NB4 (cell line): Measurements from ENCODE around the gene KCNQ4.
A peak's percentile ranks its signal among the peaks of the same experiment; 100 is the strongest.

Experiments
- DNase-seq: peaks from one replicate; pipeline ENCODE4 v3.0.0; 2010; ENCODE audit warnings: low read depth
- H3K4me3 ChIP-seq: one replicate; pipeline ENCODE4 v1.5.1; 2011; ENCODE audit warnings: mild to moderate bottlenecking, low read depth, low read length, moderate library complexity
- CTCF ChIP-seq: IDR thresholded peaks from one replicate; pipeline ENCODE4 v1.5.1; 2012; ENCODE audit warnings: low read depth, low read length
- MAX ChIP-seq: IDR thresholded peaks from 2 replicates; pipeline ENCODE4 v1.6.1; 2011; ENCODE audit warnings: low read depth, low read length
- MYC ChIP-seq: IDR thresholded peaks from 2 replicates; pipeline ENCODE4 v1.6.1; 2011; ENCODE audit warnings: low read depth, low read length
- POLR2A ChIP-seq: IDR thresholded peaks from 2 replicates; pipeline ENCODE4 v1.6.1; 2011; ENCODE audit warnings: mild to moderate bottlenecking; ENCODE audit not compliant: insufficient read length; ENCODE audit errors: extremely low read depth

Gene KCNQ4

GRCh38 chr1:40822890-40823289, 39.3 kb downstream of the KCNQ4 start:
- TF ChIP-seq MYC (no peak), POLR2A (no peak), MAX (no peak), CTCF (no peak)
- H3K4me3 ChIP-seq, result no peak overlapping the region
- no peak for DNase-seq

- no peak for TF ChIP-seq MYC
- DNase-seq, result no peak
- H3K4me3 ChIP-seq, result no peak overlapping the region
These were observed 39.8 kb downstream of the KCNQ4 start for GRCh38 chr1:40823345-40823744.

GRCh38 chr1:40823983-40824382, 40.4 kb downstream of the KCNQ4 start:
- no peak overlapping the region for H3K4me3 ChIP-seq
- TF ChIP-seq MYC (no peak), MAX (no peak), POLR2A (no peak), CTCF (no peak)
- DNase-seq, result no peak

GRCh38 chr1:40824591-40825434, 41.2 kb downstream of the KCNQ4 start:
- no peak overlapping the region for H3K4me3 ChIP-seq
- TF ChIP-seq MYC (no peak), POLR2A (no peak), MAX (no peak), CTCF (no peak)

GRCh38 chr1:40825435-40825788, 41.8 kb downstream of the KCNQ4 start:
- TF ChIP-seq MAX (peak; percentile 41; the same call in 1 of the 2 replicates), POLR2A (no peak)
- no peak overlapping the region for H3K4me3 ChIP-seq
- DNase-seq, result peak; percentile 79

More at GRCh38 chr1:40824591-40825434, 41.2 kb downstream of the KCNQ4 start:
- DNase-seq, result peak; percentile 25

- peak; percentile 36 for DNase-seq
- no peak for TF ChIP-seq CTCF
- TF ChIP-seq MAX, result no peak
- no peak for TF ChIP-seq POLR2A
- TF ChIP-seq MYC, result no peak
- no peak overlapping the region for H3K4me3 ChIP-seq
These were observed 42.4 kb downstream of the KCNQ4 start for GRCh38 chr1:40825996-40826395.

- DNase-seq, result no peak
- TF ChIP-seq CTCF (no peak), MYC (no peak), POLR2A (no peak), MAX (no peak)
- no peak overlapping the region for H3K4me3 ChIP-seq
These were observed 46.2 kb downstream of the KCNQ4 start for GRCh38 chr1:40829631-40830245.
